H1 (cell line): ENCODE measurements around the gene STKLD1. TPM values are rescaled to one million over a fixed set of nuclear protein-coding genes. Genes with fewer than 3 reads are reported as not detected.

Source experiments
- CTCF ChIA-PET: fragments of 300-600 bp; sonication (Branson Sonifier 250); formaldehyde crosslinking; loops from one replicate; lab custom pipeline; 2021; ENCODE audit not compliant: partially characterized antibody; lab: Charles Lee
- POLR2A ChIA-PET: fragments of 300-600 bp; sonication (Branson Sonifier 250); formaldehyde crosslinking; loops from one replicate; lab custom pipeline; 2021; ENCODE audit warnings: inconsistent platforms; ENCODE audit not compliant: partially characterized antibody; lab: Charles Lee
- DNase-seq, 2 experiments: peaks; one replicate each; pipeline versions ENCODE4 v3.0.0 to v3.0.0-alpha.2; 2010 to 2022; ENCODE audit warnings: low spot score in 2 of 2, low read depth in 1 of 2, mixed read lengths in 1 of 2
- FAIRE-seq: peaks from 2 replicates; lab custom pipeline; 2011; peaks lifted over from hg19 to GRCh38; lab: Jason Lieb, UNC
- H2AFZ ChIP-seq: 2 replicates; pipeline ENCODE4 v1.8.1; 2012; ENCODE audit warnings: low read length, inconsistent platforms
- H2AK5ac ChIP-seq: 2 replicates; pipeline ENCODE4 v1.6.1; 2013; ENCODE audit warnings: low read depth, low read length
- H2BK120ac ChIP-seq: replicated peaks from 2 replicates; pipeline ENCODE3; 2013; ENCODE audit warnings: low read depth, low read length, inconsistent platforms
- H2BK12ac ChIP-seq: 2 replicates; pipeline ENCODE4 v1.6.1; 2013; ENCODE audit warnings: low read depth, low read length
- H2BK15ac ChIP-seq: 2 replicates; pipeline ENCODE4 v1.6.1; 2013; ENCODE audit warnings: low read length
- H2BK20ac ChIP-seq: 2 replicates; pipeline ENCODE4 v1.6.1; 2013; ENCODE audit warnings: low read length
- H2BK5ac ChIP-seq: 2 replicates; pipeline ENCODE4 v1.6.1; 2013; ENCODE audit warnings: low read depth, low read length
- H3K14ac ChIP-seq: 2 replicates; pipeline ENCODE4 v1.6.1; 2013; ENCODE audit warnings: inconsistent platforms; ENCODE audit not compliant: insufficient read length
- H3K18ac ChIP-seq: 2 replicates; pipeline ENCODE4 v1.6.1; 2013; ENCODE audit warnings: low read length; ENCODE audit errors: extremely low read depth
- H3K23ac ChIP-seq: 2 replicates; pipeline ENCODE4 v1.6.1; 2013; ENCODE audit warnings: inconsistent platforms; ENCODE audit not compliant: insufficient read length
- H3K23me2 ChIP-seq: 2 replicates; pipeline ENCODE4 v1.6.1; 2013; ENCODE audit warnings: low read depth, low read length
- H3K27ac ChIP-seq: 2 replicates; pipeline ENCODE4 v1.6.1; 2011; ENCODE audit warnings: low read depth, low read length, inconsistent platforms
- H3K27me3 ChIP-seq, 4 experiments: replicated peaks in 1 of 4; 1 replicate in 1 of 4; 2 replicates in 3 of 4; pipeline versions ENCODE4 v1.6.1 to v1.8.1; 2011 to 2013; ENCODE audit warnings: low read length in 3 of 4, mild to moderate bottlenecking in 3 of 4, inconsistent platforms in 2 of 4, mixed read lengths in 2 of 4, moderate library complexity in 1 of 4; ENCODE audit not compliant: control insufficient read depth in 3 of 4, insufficient read depth in 3 of 4; ENCODE audit errors: extremely low read depth in 1 of 4
- H3K36me3 ChIP-seq, 4 experiments: 2 replicates each; pipeline versions ENCODE4 v1.6.1 to v1.8.1; 2011 to 2013; ENCODE audit warnings: mild to moderate bottlenecking in 4 of 4, low read length in 3 of 4, moderate library complexity in 2 of 4, control low read depth in 1 of 4, inconsistent platforms in 1 of 4; ENCODE audit not compliant: insufficient read depth in 4 of 4, control insufficient read depth in 2 of 4
- H3K4ac ChIP-seq: replicated peaks from 2 replicates; pipeline ENCODE3; 2013; ENCODE audit warnings: low read length, low read depth, mixed read lengths, inconsistent platforms; ENCODE audit not compliant: insufficient read length
- H3K4me1 ChIP-seq, 4 experiments: replicated peaks in 1 of 4; 1 replicate in 1 of 4; 2 replicates in 3 of 4; pipeline versions ENCODE4 v1.6.1 to v1.8.1; 2011 to 2013; ENCODE audit warnings: low read length in 3 of 4, inconsistent platforms in 2 of 4, mixed read lengths in 1 of 4; ENCODE audit not compliant: insufficient read depth in 4 of 4, control insufficient read depth in 3 of 4
- H3K4me2 ChIP-seq, 2 experiments: 2 replicates each; pipeline versions ENCODE4 v1.6.1 to v1.8.1; 2011 to 2013; ENCODE audit warnings: low read depth in 2 of 2, low read length in 2 of 2, control low read depth in 1 of 2, inconsistent platforms in 1 of 2, mild to moderate bottlenecking in 1 of 2; ENCODE audit not compliant: insufficient read depth in 1 of 2
- H3K4me3 ChIP-seq, 4 experiments: fragments of 200-600, 300-600 bp in 1 of 4; sonication (generic), shearing (Covaris generic), sonication (Bioruptor Twin) in 1 of 4; 2 replicates each; pipeline versions ENCODE4 v1.5.1 to v1.8.1; 2011 to 2016; ENCODE audit warnings: low read length in 4 of 4, low read depth in 3 of 4, control low read depth in 2 of 4, inconsistent platforms in 2 of 4, mild to moderate bottlenecking in 2 of 4, mixed read lengths in 1 of 4, moderate library complexity in 1 of 4; ENCODE audit not compliant: insufficient read depth in 2 of 4; ENCODE audit errors: extremely low read depth in 1 of 4
- H3K56ac ChIP-seq: replicated peaks from 2 replicates; pipeline ENCODE3; 2013; ENCODE audit warnings: low read depth, mild to moderate bottlenecking, mixed read lengths, low read length, inconsistent platforms; ENCODE audit not compliant: insufficient read length
- H3K79me1 ChIP-seq: 2 replicates; pipeline ENCODE4 v1.6.1; 2013; ENCODE audit warnings: low read depth, low read length, control low read depth
- H3K79me2 ChIP-seq, 2 experiments: 2 replicates each; pipeline versions ENCODE4 v1.6.1 to v1.8.1; 2012 to 2013; ENCODE audit warnings: low read length in 2 of 2, mild to moderate bottlenecking in 2 of 2, inconsistent platforms in 1 of 2; ENCODE audit not compliant: insufficient read depth in 2 of 2, control insufficient read depth in 1 of 2
- H3K9ac ChIP-seq, 4 experiments: replicated peaks in 1 of 4; 1 replicate in 1 of 4; 2 replicates in 3 of 4; pipeline versions ENCODE4 v1.6.1 to v1.8.1; 2011 to 2013; ENCODE audit warnings: low read depth in 3 of 4, low read length in 3 of 4, control low read depth in 2 of 4, mild to moderate bottlenecking in 2 of 4, moderate library complexity in 2 of 4, inconsistent platforms in 1 of 4; ENCODE audit errors: extremely low read depth in 1 of 4
- H3K9me3 ChIP-seq, 2 experiments: 2 replicates each; pipeline versions ENCODE4 v1.6.1 to v1.8.1; 2012 to 2013; ENCODE audit warnings: mild to moderate bottlenecking in 2 of 2, moderate library complexity in 2 of 2, control low read depth in 1 of 2, inconsistent platforms in 1 of 2, low read depth in 1 of 2, low read length in 1 of 2, mixed read lengths in 1 of 2; ENCODE audit not compliant: insufficient read depth in 2 of 2
- H4K20me1 ChIP-seq, 2 experiments: replicated peaks in 1 of 2; 2 replicates each; pipeline versions ENCODE3 to v1.8.1; 2011 to 2013; ENCODE audit warnings: inconsistent platforms in 2 of 2, low read length in 2 of 2, mild to moderate bottlenecking in 1 of 2; ENCODE audit not compliant: insufficient read depth in 2 of 2, control insufficient read depth in 1 of 2
- H4K5ac ChIP-seq: 2 replicates; pipeline ENCODE4 v1.6.1; 2013; ENCODE audit warnings: low read length, low read depth, mixed read lengths, inconsistent platforms; ENCODE audit not compliant: insufficient read length
- H4K8ac ChIP-seq: 2 replicates; pipeline ENCODE4 v1.8.0; 2013; ENCODE audit warnings: mild to moderate bottlenecking, moderate library complexity, low read length, inconsistent platforms; ENCODE audit not compliant: insufficient read depth; ENCODE audit errors: extremely low read depth
- H4K91ac ChIP-seq: replicated peaks from 2 replicates; pipeline ENCODE3; 2013; ENCODE audit warnings: low read length, mixed read lengths, inconsistent platforms; ENCODE audit not compliant: insufficient read length
- HDAC2 ChIP-seq, 2 experiments: fragments of 300-600 bp in 1 of 2; sonication (generic) in 1 of 2; IDR thresholded peaks; 2 replicates each; pipeline ENCODE4 v1.6.1; 2011 to 2012; ENCODE audit warnings: low read depth in 2 of 2, low read length in 2 of 2, mild to moderate bottlenecking in 2 of 2, moderate library complexity in 2 of 2, borderline replicate concordance in 1 of 2, inconsistent platforms in 1 of 2
- SRF ChIP-seq: IDR thresholded peaks from 2 replicates; pipeline ENCODE4 v1.6.1; 2011; ENCODE audit warnings: mild to moderate bottlenecking, low read depth, low read length, moderate library complexity
- TCF12 ChIP-seq: IDR thresholded peaks from 2 replicates; pipeline ENCODE4 v1.6.1; 2011; ENCODE audit warnings: low read depth, mild to moderate bottlenecking, low read length
- WGBS, 2 experiments: shearing (Covaris generic) in 1 of 2; methylation state at CpG; one replicate each; pipeline versions ENCODE4 v1.1.6 to v1.1.7; 2013 to 2015; ENCODE audit warnings: low lambda C conversion rate in 2 of 2, mixed read lengths in 2 of 2, inconsistent platforms in 1 of 2, low coverage in 1 of 2, missing lambda C conversion rate in 1 of 2; ENCODE audit not compliant: insufficient replicate concordance in 2 of 2, insufficient coverage in 1 of 2, insufficient read length in 1 of 2; ENCODE audit errors: extremely low coverage in 1 of 2, missing lambda C conversion rate in 1 of 2; 5-methylcytosine and 5-hydroxymethylcytosine counted together
- polyA plus RNA-seq, 7 experiments: library from polyadenylated mRNA; depleted of rRNA in 3 of 7; stranded (reverse) in 5 of 7; unstranded in 2 of 7; fragments of >200 nt in 5 of 7; fragments of 200-250 nt in 2 of 7; gene quantifications; 1 replicate in 5 of 7; 2 replicates in 1 of 7; 4 replicates in 1 of 7; pipeline versions ENCODE4 v1.2.1 to v1.2.3, GENCODE V29; 2011 to 2013; ENCODE audit warnings: missing spikeins in 2 of 7, mixed read lengths in 2 of 7
- total RNA-seq: library from RNA; stranded (reverse); fragmentation: NEBNext Ultra II Directional; extraction: Animal tissue kit (Norgen Biotek cat#: 25700); gene quantifications from 2 replicates; pipeline ENCODE4 v1.2.1, GENCODE V29; 2021

STKLD1 gene
- total and polyA plus RNA-seq, 2 of the 8 experiments (the other 6 are each of a cell fraction or from before 2014, with no cell fraction given) = 0.26 TPM; not detected in 1

GRCh38 chr9:133389025-133389557, 12.9 kb downstream of the STKLD1 start:
- Histone ChIP-seq H3K4ac (no peak overlapping the region), H4K8ac (no peak overlapping the region), H3K27me3 (peaks cover 0 to 2% (median 0%) of the 10 kb centered on the region in 4 experiments; a peak in 2 of 7 replicates), H4K20me1 (peaks cover 0 to 2% of the 10 kb centered on the region in 2 experiments), H3K9me3 (peaks cover 4% of the 10 kb centered on the region in 2 experiments; a peak in 1 of 4 replicates), H2BK15ac (no peak overlapping the region), H3K23me2 (peaks cover 12% of the 10 kb centered on the region; the same call in 1 of the 2 replicates), H2BK20ac (no peak overlapping the region), H4K91ac (no peak overlapping the region), H3K4me2 (no peak overlapping the region), H2BK12ac (no peak overlapping the region), H3K56ac (no peak overlapping the region), H3K4me3 (no peak overlapping the region), H2AK5ac (no peak overlapping the region), H3K4me1 (no peaks in the 10 kb centered on the region; a peak in 1 of 7 replicates), H2BK120ac (no peak overlapping the region), H3K27ac (no peak overlapping the region), H2BK5ac (no peak overlapping the region), H3K79me1 (no peaks in the 10 kb centered on the region), H3K79me2 (no peaks in the 10 kb centered on the region), H2AFZ (no peak overlapping the region)
- 93% methylated on average over 12 of the region's 12 CpGs; no CpG with 5 or more reads in 1 of the 2 experiments for WGBS, 2 experiments
- POLR2A ChIA-PET = interaction anchor here (0.8 to 2.6 kb wide), 4 partner anchors 9 to 36 kb away, joined by 3 to 11 read pairs (median 5); no protein-coding TSS in a partner anchor
- CTCF ChIA-PET = interaction anchor here (0.9 to 2.7 kb wide), 6 partner anchors 8 to 17 kb away, joined by 3 to 11 read pairs (median 3); no protein-coding TSS in a partner anchor
- FAIRE-seq = no peak
- DNase-seq = no peak
- no peak for TF ChIP-seq HDAC2 (IDR thresholded peaks at IDR 0.05; ENCODE audit: borderline replicate concordance in 1 of 2, low read depth in 2 of 2, low read length in 2 of 2)
- no peak for TF ChIP-seq TCF12
- no peak for TF ChIP-seq SRF
- TF ChIP-seq, all 59 proteins: peak for 0
- Histone ChIP-seq H3K36me3 (no peaks in the 10 kb centered on the region), H4K5ac (no peak overlapping the region), H3K14ac (no peak overlapping the region), H3K9ac (no peak overlapping the region), H3K23ac (no peak overlapping the region), H3K18ac (no peak overlapping the region)
